GM18499 (cell line): ENCODE measurements around the gene G3BP1.
"Not testable (repeated sequence)": the region's sequence is repeated elsewhere in the genome, so short reads cannot be mapped to it uniquely, and the experiment has no call there.

ENCODE experiments used
- ATAC-seq: cut with Tn5 transposase; IDR thresholded peaks from one replicate; pipeline ENCODE4 v1.9.1; 2021; ENCODE audit warnings: moderate number of reproducible peaks; ENCODE audit not compliant: insufficient read depth, unreplicated experiment

The G3BP1 gene

DNA sequence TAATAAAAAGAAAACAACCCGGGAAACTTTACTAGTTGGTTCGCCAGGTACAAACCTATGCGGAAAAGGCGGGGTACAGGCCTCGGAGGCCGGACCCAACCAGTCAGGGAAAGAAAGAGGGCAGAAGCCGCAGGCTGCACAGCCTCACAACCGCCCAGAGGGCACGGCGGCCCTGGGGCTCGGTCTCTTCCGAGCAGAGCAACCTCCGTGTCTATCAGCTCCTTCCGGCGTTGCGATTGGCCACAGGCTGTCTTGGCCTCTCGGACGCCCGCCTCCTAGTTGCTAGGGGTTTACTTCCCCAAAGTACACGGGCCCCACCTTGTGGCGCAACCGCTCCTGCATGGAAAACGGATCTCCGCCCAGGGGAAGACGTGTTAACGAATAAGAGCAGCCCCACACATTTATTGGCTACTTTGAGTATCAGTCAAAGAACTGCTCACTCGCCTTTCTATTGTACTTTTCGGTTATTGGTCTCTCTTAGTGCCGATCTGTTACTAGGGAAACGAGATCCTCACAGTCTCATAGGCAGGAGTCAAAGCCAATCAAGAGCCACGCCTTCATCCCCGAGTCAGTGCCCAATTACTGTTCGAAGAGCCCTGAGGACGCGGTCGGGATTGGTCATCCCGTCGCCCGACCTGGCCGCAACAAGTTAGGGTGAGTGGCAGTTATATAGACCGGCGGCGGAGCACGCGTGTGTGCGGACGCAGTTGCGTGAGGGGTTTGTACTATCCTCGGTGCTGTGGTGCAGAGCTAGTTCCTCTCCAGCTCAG, at the start of gene G3BP1:
TSS of gene G3BP1 (plus strand) at position 696 of the 770 bp plus-strand sequence. CDS start 14,667 bp downstream, outside the sequence.
- peak; percentile 83 for ATAC-seq

DNA sequence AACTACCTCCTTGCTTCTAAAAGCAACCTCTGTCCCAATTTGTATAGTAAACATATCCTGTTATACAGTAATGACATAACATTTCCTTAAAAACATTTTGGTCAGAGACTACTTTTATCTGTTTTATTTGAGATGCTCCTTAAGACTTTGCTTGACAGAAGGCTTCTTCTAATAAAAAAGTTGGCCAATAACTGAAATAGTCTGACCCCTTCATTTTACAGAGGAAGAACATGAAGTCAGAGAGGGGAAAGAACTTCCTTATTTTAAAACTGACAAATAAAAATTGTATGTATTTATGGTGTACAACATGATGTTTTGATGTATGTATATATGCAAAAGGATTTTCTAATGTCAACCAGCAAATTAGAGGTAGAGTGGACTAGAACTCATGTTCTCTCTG, 49.2 kb upstream of the G3BP1 start:
- no peak for ATAC-seq

GRCh38 chr5:151724360-151724759, 47.4 kb upstream of the G3BP1 start:
- no peak for ATAC-seq

- not testable (repeated sequence) for ATAC-seq
Observed at GRCh38 chr5:151729597-151729996, 42.2 kb upstream of the G3BP1 start.

GRCh38 chr5:151730381-151730780, 41.4 kb upstream of the G3BP1 start:
- no peak for ATAC-seq

GRCh38 chr5:151733358-151734063, 38.2 kb upstream of the G3BP1 start:
- no peak for ATAC-seq

DNA sequence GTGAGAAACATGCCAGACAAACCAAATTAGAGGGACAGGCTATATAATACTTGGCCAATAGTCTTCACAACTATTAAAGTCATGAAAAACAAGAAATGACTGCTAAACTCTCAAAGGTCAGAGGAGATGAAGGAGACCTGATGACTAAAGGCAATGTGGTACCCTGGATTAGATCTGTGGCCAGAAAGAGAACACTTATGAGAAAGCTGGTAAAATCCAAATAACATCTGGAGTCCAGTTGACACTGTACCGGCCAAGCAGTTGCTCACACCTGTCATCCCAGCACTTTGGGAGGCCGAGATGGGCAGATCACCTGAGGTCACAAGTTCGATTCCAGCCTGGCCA, 37.7 kb upstream of the G3BP1 start:
- ATAC-seq, result no peak

- no peak for ATAC-seq
Observed at GRCh38 chr5:151735646-151736045, 36.1 kb upstream of the G3BP1 start.

DNA sequence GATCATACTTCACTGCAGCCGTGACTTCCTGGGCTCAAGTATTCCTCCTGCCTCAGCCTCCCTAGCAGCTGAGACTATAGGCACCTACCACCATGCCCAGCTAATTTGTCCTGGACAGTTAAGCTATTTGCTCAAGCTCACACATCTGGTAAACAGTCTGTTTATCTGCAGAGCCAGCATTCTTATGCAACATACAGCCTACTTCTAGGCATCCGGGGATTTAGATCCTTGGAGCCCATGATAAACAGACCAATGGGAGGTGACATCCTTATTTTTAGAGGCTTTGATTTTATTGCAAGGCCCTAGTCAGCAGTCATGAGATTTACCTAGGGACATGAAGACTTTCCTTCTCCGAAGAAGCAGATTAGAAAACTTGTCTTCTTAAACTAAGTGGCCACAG, 34.3 kb upstream of the G3BP1 start:
- no peak for ATAC-seq

GRCh38 chr5:151738125-151738848, 33.5 kb upstream of the G3BP1 start:
- no peak for ATAC-seq

DNA sequence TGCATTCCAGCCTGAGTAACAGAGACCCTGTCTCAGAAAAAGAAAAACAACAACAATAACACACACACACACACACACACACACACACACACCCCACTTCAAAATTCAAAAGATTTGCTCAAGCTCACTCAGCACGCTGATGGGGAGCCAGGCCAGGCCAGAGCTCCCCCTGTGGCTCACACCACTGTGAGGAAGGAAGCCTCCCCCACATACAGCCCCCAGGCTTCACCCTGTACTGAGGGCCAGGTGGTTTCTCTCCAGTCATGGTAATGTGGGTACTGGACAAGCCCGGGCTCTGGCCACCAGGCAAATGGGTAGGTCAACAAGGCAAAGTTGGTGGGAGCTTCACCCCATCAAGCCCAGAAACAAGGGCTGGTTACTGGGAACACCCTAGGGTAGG, 32.4 kb upstream of the G3BP1 start:
- no peak for ATAC-seq

- no peak for ATAC-seq
Observed at GRCh38 chr5:151739939-151740335, 31.8 kb upstream of the G3BP1 start.

- no peak for ATAC-seq
Observed at GRCh38 chr5:151740336-151740942, 31.3 kb upstream of the G3BP1 start.

GRCh38 chr5:151740958-151741373, 30.8 kb upstream of the G3BP1 start:
- ATAC-seq, result no peak

DNA sequence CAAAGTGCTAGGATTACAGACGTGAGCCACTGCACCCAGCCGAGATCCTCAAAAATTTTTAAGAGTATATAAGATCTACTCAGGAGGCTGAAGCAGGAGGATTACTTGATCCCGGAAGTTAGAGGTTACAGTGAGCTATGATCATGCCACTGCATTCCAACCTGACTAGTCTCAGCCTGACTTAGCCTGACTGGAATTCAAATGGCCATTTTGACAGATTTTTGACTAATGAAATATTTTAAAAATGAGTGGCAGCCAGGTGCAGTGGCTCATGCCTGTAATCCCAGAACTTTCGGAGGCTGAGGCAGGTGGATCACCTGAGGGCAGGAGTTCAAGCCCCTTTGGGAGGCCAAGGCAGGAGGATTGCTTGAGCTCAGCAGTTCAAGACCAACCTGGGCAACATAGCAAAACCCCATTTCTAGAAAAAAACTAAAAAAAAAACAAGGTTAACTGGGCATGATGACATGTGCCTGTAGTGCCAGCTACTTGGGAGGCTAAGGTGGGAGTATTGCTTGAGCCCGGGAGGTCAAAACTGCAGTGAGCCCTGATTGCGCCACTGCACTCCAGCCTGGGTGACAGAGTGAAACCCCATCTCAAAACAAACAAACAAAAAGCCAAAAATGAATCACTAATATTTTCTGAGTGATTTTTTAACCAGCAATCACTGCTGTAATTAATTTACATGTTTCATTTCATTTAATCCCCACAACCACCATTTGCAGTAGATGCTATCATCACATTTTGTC, 29.9 kb upstream of the G3BP1 start:
- no peak for ATAC-seq

DNA sequence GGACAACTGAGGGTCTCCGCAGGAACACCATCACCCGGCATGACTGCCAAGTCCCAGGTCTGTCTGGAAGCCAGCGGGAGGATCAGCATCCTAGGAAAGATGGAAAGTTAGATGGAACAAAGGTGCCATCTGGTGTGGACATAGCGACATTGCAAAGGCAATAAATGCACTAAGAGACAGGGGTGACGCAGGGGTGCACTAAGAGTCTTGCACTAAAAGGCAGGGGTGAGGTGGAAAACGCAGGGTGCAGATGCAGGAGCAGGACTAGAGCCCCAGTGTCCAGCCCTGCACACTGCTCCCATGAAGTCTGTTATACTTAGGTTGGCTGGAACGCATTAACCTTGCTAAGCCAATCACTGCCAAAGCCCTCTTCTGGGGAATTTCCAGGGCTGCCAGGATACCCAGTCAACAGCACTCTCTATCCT, 28.9 kb upstream of the G3BP1 start:
- no peak for ATAC-seq

DNA sequence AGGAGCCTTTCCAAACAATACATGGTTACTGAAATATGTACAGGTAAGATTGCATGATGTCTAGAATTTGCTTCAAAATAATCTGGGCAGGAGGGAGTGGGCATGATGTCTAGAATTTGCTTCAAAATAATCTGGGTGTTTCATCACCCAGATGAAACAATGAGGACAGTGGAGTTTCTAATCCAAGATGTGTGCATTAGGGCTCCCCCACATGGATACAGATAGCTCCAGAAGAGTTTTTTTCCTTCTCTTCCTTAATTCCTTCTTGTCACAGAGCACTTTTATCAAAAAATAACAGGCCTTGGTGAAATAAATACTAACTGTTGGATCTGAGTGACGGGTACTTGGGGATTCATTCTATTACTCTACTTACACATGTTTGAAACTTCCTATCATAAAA, 28.2 kb upstream of the G3BP1 start:
- ATAC-seq, result no peak

DNA sequence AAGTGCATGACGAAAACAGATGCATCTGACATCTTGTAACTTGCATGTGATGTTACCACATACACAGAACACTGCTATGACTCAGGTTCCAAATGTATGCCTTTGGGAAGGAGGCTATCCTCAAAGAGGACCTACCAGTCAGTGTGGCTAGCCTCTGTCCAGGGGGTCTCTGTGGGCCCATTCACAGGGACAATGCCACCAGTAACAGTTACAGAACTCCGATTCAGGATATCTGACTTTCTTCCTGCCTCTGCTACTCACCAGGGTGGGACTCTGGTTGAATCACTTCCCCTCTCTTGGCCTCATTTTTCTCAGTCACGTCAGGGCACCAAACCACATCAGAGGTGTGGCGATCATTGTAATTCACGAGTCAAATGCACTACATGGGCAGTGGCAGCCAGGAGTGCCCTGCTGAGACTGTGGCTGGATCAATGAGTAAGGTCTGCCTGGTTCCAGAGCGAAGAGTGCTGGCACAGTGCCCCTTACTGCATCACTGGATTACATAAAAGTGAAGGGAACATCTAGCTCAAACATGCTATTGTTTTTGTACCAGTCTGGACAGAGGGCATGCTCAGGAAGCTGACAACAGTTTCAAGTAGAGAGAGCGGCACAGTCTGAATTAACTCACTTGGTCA, 26.6 kb upstream of the G3BP1 start:
- ATAC-seq, result peak; percentile 31

DNA sequence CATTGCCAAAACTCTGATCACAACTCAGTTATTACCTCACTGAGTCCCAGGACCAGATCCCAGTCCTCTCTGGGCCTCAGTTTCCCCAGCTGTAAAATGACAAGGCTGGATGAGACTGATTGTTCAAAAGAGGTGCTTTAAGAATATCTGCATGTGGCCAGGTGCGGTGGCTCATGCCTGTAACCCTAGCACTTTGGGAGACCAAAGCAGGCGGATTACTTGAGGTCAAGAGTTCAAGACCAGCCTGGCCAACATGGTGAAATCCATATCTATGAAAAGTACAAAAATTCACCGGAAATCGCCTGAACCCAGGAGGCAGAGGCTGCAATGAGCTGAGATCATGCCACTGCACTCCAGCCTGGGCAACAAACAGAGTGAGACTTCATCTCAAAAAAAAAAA, 21.6 kb upstream of the G3BP1 start:
- ATAC-seq, result no peak

DNA sequence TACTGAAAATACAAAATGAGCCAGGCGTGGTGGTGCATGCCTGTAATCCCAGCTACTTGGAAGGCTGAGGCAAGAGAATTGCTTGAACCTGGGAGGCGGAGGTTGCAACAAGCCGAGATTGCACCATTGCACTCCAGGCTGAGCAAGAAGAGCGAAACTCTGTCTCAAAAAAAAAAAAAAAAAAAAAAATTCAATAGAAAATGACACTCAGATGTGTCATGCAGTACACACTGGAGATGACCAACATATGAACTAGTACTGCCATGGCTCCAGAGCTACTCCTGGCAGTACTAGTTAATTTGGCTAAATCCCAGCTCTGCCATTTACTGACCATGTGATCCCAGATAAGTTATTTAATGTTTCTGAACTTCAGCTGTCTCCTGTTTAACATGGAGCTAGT, 20.7 kb upstream of the G3BP1 start:
- no peak for ATAC-seq
